Measurements from ENCODE around the gene OSBP2. TPM values are rescaled to one million over a fixed set of nuclear protein-coding genes. Genes with fewer than 3 reads are reported as not detected.

Gene OSBP2
- total RNA-seq, 3 donors from 2014 or later, result 2.9 to 5.3 (median 3.4) TPM

- peak in 2 of 3 donors; percentile 13 to 25 for DNase-seq
- Histone ChIP-seq H3K4me3 (no peak overlapping the region), H3K4me1 (ENCODE audit: low read depth) (no peaks in the 10 kb centered on the region), H3K9me3 (no peaks in the 10 kb centered on the region), H3K36me3 (ENCODE audit: low read depth) (no peaks in the 10 kb centered on the region)
- no peak for TF ChIP-seq CTCF (IDR thresholded peaks at IDR 0.05)
- no peak for ATAC-seq
- intact Hi-C loops (cut with DNase I, micrococcal nuclease), result no loop called here
Observed at GRCh38 chr22:30871391-30872284, 177.0 kb downstream of the OSBP2 start.

- intact Hi-C loops (cut with DNase I, micrococcal nuclease), result no loop called here
- no peaks in the 10 kb centered on the region for H3K4me1 ChIP-seq (ENCODE audit: low read depth)
- no peak overlapping the region for H3K4me3 ChIP-seq
- H3K9me3 ChIP-seq, result no peaks in the 10 kb centered on the region
- peak in 1 of 3 donors; percentile 27 for DNase-seq
- no peaks in the 10 kb centered on the region for H3K36me3 ChIP-seq (ENCODE audit: low read depth)
- TF ChIP-seq CTCF (IDR thresholded peaks at IDR 0.05), result no peak
- no peak for ATAC-seq
Observed at GRCh38 chr22:30872285-30873041, 177.8 kb downstream of the OSBP2 start.

GRCh38 chr22:30873086-30873650, 178.5 kb downstream of the OSBP2 start:
- Histone ChIP-seq H3K4me1 (ENCODE audit: low read depth) (no peaks in the 10 kb centered on the region), H3K4me3 (no peak overlapping the region), H3K36me3 (ENCODE audit: low read depth) (no peaks in the 10 kb centered on the region), H3K9me3 (no peaks in the 10 kb centered on the region)
- ATAC-seq (no peak), DNase-seq (peak in 1 of 3 donors; percentile 10)
- no peak for TF ChIP-seq CTCF (IDR thresholded peaks at IDR 0.05)
- intact Hi-C loops (cut with DNase I, micrococcal nuclease), result no loop called here

GRCh38 chr22:30873661-30874060, 179.0 kb downstream of the OSBP2 start:
- H3K9me3 ChIP-seq, result no peaks in the 10 kb centered on the region
- DNase-seq (peak in 1 of 3 donors; percentile 5), ATAC-seq (no peak)
- intact Hi-C loops (cut with DNase I, micrococcal nuclease), result no loop called here
- H3K4me3 ChIP-seq, result no peak overlapping the region
- no peak for TF ChIP-seq CTCF (IDR thresholded peaks at IDR 0.05)
- H3K36me3 ChIP-seq (ENCODE audit: low read depth), result no peaks in the 10 kb centered on the region
- H3K4me1 ChIP-seq (ENCODE audit: low read depth), result no peaks in the 10 kb centered on the region

- ATAC-seq (no peak), DNase-seq (peak in 1 of 3 donors; percentile 13)
- Histone ChIP-seq H3K36me3 (ENCODE audit: low read depth) (no peaks in the 10 kb centered on the region), H3K9me3 (no peaks in the 10 kb centered on the region), H3K4me1 (ENCODE audit: low read depth) (no peaks in the 10 kb centered on the region), H3K4me3 (no peak overlapping the region)
- intact Hi-C loops (cut with DNase I, micrococcal nuclease), result no loop called here
- TF ChIP-seq CTCF (IDR thresholded peaks at IDR 0.05), result no peak
Observed at GRCh38 chr22:30874431-30875370, 180.0 kb downstream of the OSBP2 start.

Measured in mucosa of descending colon (tissue), 3 donors.